Glutamatergic neuron (in vitro differentiated cells): ENCODE results near the gene GET4. TPM values are rescaled to one million over a fixed set of nuclear protein-coding genes. Genes with fewer than 3 reads are reported as not detected.

ENCODE experiments used
- DNase-seq: peaks from one replicate; pipeline ENCODE4 v3.0.0; 2022
- H3K27ac Mint-ChIP-seq: one replicate; pipeline ENCODE4 v1.8.0; 2020; ENCODE audit warnings: mild to moderate bottlenecking, mixed read lengths, inconsistent platforms; ENCODE audit not compliant: unreplicated experiment
- H3K27me3 Mint-ChIP-seq: one replicate; pipeline ENCODE4 v1.8.0; 2020; ENCODE audit warnings: mild to moderate bottlenecking, moderate library complexity, mixed read lengths, inconsistent platforms; ENCODE audit not compliant: unreplicated experiment
- H3K36me3 Mint-ChIP-seq: one replicate; pipeline ENCODE4 v1.8.0; 2020; ENCODE audit warnings: mild to moderate bottlenecking, mixed read lengths, inconsistent platforms; ENCODE audit not compliant: unreplicated experiment
- H3K4me1 Mint-ChIP-seq: one replicate; pipeline ENCODE4 v1.8.0; 2020; ENCODE audit warnings: mild to moderate bottlenecking, low read depth, mixed read lengths, inconsistent platforms; ENCODE audit not compliant: unreplicated experiment
- H3K4me3 Mint-ChIP-seq: one replicate; pipeline ENCODE4 v1.8.0; 2020; ENCODE audit warnings: mild to moderate bottlenecking, mixed read lengths, inconsistent platforms; ENCODE audit not compliant: unreplicated experiment
- H3K9me3 Mint-ChIP-seq: one replicate; pipeline ENCODE4 v1.8.0; 2020; ENCODE audit warnings: mild to moderate bottlenecking, moderate library complexity, mixed read lengths, inconsistent platforms; ENCODE audit not compliant: unreplicated experiment
- CTCF ChIP-seq: fragments of 200-600 bp; sonication (generic); IDR thresholded peaks from one replicate; pipeline ENCODE4 v1.5.0; 2021; ENCODE audit not compliant: partially characterized antibody, unreplicated experiment
- total RNA-seq: library from RNA; stranded (reverse); fragmentation: NEBNext Ultra II Directional; extraction: Animal tissue kit (Norgen Biotek cat#: 25700); gene quantifications from one replicate; pipeline ENCODE4 v1.2.1, GENCODE V29; 2021; ENCODE audit not compliant: unreplicated experiment

Gene GET4
- total RNA-seq, 1 donor from 2014 or later: 70.2 TPM

- Mint-ChIP-seq H3K27ac (no peak overlapping the region), H3K27me3 (peaks cover 27% of the 10 kb centered on the region), H3K36me3 (no peaks in the 10 kb centered on the region), H3K9me3 (peaks cover 21% of the 10 kb centered on the region), H3K4me1 (no peaks in the 10 kb centered on the region), H3K4me3 (no peak overlapping the region)
- TF ChIP-seq CTCF: no peak
- no peak for DNase-seq
Observed at GRCh38 chr7:895451-896052, 19.2 kb downstream of the GET4 start.

GRCh38 chr7:896346-897075, 20.2 kb downstream of the GET4 start:
- Mint-ChIP-seq H3K36me3 (no peaks in the 10 kb centered on the region), H3K4me3 (no peak overlapping the region), H3K27me3 (peaks cover 24% of the 10 kb centered on the region), H3K9me3 (peaks cover 17% of the 10 kb centered on the region), H3K4me1 (no peaks in the 10 kb centered on the region), H3K27ac (peak overlapping the region; percentile 38)
- no peak for TF ChIP-seq CTCF
- DNase-seq: no peak

GRCh38 chr7:897086-897485, 20.7 kb downstream of the GET4 start:
- H3K4me3 Mint-ChIP-seq: no peak overlapping the region
- no peaks in the 10 kb centered on the region for H3K4me1 Mint-ChIP-seq
- no peaks in the 10 kb centered on the region for H3K36me3 Mint-ChIP-seq

GRCh38 chr7:897771-898376, 21.5 kb downstream of the GET4 start:
- Mint-ChIP-seq H3K4me3 (no peak overlapping the region), H3K27ac (no peak overlapping the region), H3K36me3 (no peaks in the 10 kb centered on the region), H3K4me1 (no peaks in the 10 kb centered on the region), H3K9me3 (peaks cover 10% of the 10 kb centered on the region), H3K27me3 (peaks cover 19% of the 10 kb centered on the region)
- no peak for DNase-seq
- no peak for TF ChIP-seq CTCF

More at GRCh38 chr7:897086-897485, 20.7 kb downstream of the GET4 start:
- Mint-ChIP-seq H3K27ac (no peak overlapping the region), H3K27me3 (peaks cover 23% of the 10 kb centered on the region), H3K9me3 (peaks cover 17% of the 10 kb centered on the region)
- no peak for TF ChIP-seq CTCF
- DNase-seq: no peak

- H3K36me3 Mint-ChIP-seq: no peaks in the 10 kb centered on the region
- no peaks in the 10 kb centered on the region for H3K4me1 Mint-ChIP-seq
- no peak for DNase-seq
- peaks cover 19% of the 10 kb centered on the region for H3K27me3 Mint-ChIP-seq
- TF ChIP-seq CTCF: no peak
- no peak overlapping the region for H3K27ac Mint-ChIP-seq
- H3K9me3 Mint-ChIP-seq: peaks cover 9% of the 10 kb centered on the region
- H3K4me3 Mint-ChIP-seq: no peak overlapping the region
Observed at GRCh38 chr7:898460-898854, 22.1 kb downstream of the GET4 start.
